Loucy (cell line): ENCODE measurements around the gene SLC4A9.

Source experiments
- H2AFZ ChIP-seq: fragments of 200-600 bp; sonication (generic); 2 replicates; pipeline ENCODE4 v1.6.0; 2016; ENCODE audit warnings: antibody characterized with exemption, mild to moderate bottlenecking, low read length, moderate library complexity
- H3F3A ChIP-seq: fragments of 200-600 bp; 2 replicates; pipeline ENCODE4 v1.6.0; 2016; ENCODE audit warnings: antibody characterized with exemption, low read depth, mild to moderate bottlenecking
- H3K27me3 ChIP-seq: fragments of 200-600 bp; sonication (generic); 2 replicates; pipeline ENCODE4 v1.6.1; 2014; ENCODE audit warnings: low read length, mild to moderate bottlenecking; ENCODE audit not compliant: insufficient read depth, poor library complexity, severe bottlenecking
- H3K36me3 ChIP-seq: fragments of 200-600 bp; sonication (generic); 2 replicates; pipeline ENCODE4 v1.6.1; 2016; ENCODE audit warnings: low read length; ENCODE audit not compliant: insufficient read depth
- H3K4me1 ChIP-seq: fragments of 200-600 bp; sonication (generic); 2 replicates; pipeline ENCODE4 v1.5.1; 2014; ENCODE audit warnings: low read length, mild to moderate bottlenecking; ENCODE audit not compliant: insufficient read depth, poor library complexity, severe bottlenecking
- H3K4me2 ChIP-seq: fragments of 200-600 bp; sonication (generic); 2 replicates; pipeline ENCODE4 v1.6.0; 2014; ENCODE audit warnings: antibody characterized with exemption, low read length, low read depth, mild to moderate bottlenecking; ENCODE audit not compliant: poor library complexity, severe bottlenecking
- H3K4me3 ChIP-seq: fragments of 200-600 bp; sonication (generic); 2 replicates; pipeline ENCODE4 v1.5.1; 2014; ENCODE audit warnings: low read length, mild to moderate bottlenecking, mixed read lengths; ENCODE audit not compliant: poor library complexity, severe bottlenecking
- H3K79me2 ChIP-seq: fragments of 200-600 bp; sonication (generic); 2 replicates; pipeline ENCODE4 v1.6.1; 2014; ENCODE audit warnings: low read length; ENCODE audit not compliant: insufficient read depth
- H3K9ac ChIP-seq: fragments of 200-600 bp; sonication (generic); 2 replicates; pipeline ENCODE4 v1.6.0; 2014; ENCODE audit warnings: mild to moderate bottlenecking, low read depth, low read length, moderate library complexity; ENCODE audit not compliant: poor library complexity, severe bottlenecking
- H3K9me2 ChIP-seq: fragments of 200-600 bp; sonication (generic); replicated peaks from 2 replicates; pipeline ENCODE4 v1.6.1; 2016; ENCODE audit warnings: low read depth, low read length, mixed read lengths
- H3K9me3 ChIP-seq: fragments of 200-600 bp; sonication (generic); 2 replicates; pipeline ENCODE4 v1.6.1; 2014; ENCODE audit warnings: mild to moderate bottlenecking, antibody characterized with exemption, low read length, low read depth; ENCODE audit not compliant: insufficient read depth
- H4K20me1 ChIP-seq: fragments of 200-600 bp; sonication (generic); 2 replicates; pipeline ENCODE4 v1.6.0; 2014; ENCODE audit warnings: antibody characterized with exemption, low read length, mild to moderate bottlenecking; ENCODE audit not compliant: insufficient read depth, poor library complexity, severe bottlenecking
- CTCF ChIP-seq: fragments of 200-600 bp; sonication (generic); conservative IDR thresholded peaks from 2 replicates; pipeline ENCODE4 v1.5.1; 2014; ENCODE audit warnings: mild to moderate bottlenecking, antibody characterized with exemption, low read length
- EZH2phosphoT487 ChIP-seq: fragments of 200-600 bp; IDR thresholded peaks from 2 replicates; pipeline ENCODE4 v1.6.1; 2018; ENCODE audit warnings: antibody characterized with exemption, mild to moderate bottlenecking, moderate library complexity, borderline replicate concordance

Gene SLC4A9

DNA sequence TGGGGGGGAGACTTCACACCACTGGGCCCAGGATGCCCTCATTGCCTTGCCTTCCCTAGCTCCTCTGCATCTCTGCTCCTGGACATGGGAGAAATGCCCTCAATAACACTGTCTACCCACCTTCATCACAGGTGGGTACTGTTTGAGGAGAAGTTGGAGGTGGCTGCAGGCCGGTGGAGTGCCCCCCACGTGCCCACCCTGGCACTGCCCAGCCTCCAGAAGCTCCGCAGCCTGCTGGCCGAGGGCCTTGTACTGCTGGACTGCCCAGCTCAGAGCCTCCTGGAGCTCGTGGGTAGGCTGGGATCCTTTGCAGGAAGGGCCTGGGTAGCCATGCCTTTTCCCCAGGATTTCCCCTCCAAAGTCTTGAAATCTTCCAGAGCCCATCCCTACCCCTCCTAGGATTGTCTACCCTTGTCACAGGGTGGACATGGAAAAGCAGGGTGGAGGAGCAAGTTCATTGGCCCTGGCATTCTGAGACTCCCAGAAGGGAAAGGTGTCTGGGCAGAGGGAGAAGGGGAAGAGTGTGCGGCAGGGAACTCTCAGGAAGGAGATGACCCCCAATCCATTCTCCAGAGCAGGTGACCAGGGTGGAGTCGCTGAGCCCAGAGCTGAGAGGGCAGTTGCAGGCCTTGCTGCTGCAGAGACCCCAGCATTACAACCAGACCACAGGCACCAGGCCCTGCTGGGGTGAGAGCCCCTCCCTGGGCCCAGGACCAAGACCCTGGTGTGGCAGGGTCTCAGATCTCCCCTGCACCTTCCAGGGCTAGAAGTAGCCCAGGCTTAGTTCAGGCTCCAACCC is 886 bp downstream of the SLC4A9 start:
- TF ChIP-seq CTCF (no peak), EZH2phosphoT487 (no peak)
- no peaks in the 10 kb centered on the region for H3K9me3 ChIP-seq
- H3K79me2 ChIP-seq = no peaks in the 10 kb centered on the region
- H3K36me3 ChIP-seq = no peaks in the 10 kb centered on the region
- H2AFZ ChIP-seq = no peak overlapping the region
- H3K9ac ChIP-seq = no peak overlapping the region
- H3K4me2 ChIP-seq = no peak overlapping the region
- no peaks in the 10 kb centered on the region for H3K27me3 ChIP-seq
- H3K4me3 ChIP-seq = no peak overlapping the region
- no peaks in the 10 kb centered on the region for H3K9me2 ChIP-seq
- no peaks in the 10 kb centered on the region for H3F3A ChIP-seq
- H4K20me1 ChIP-seq = no peaks in the 10 kb centered on the region
- H3K4me1 ChIP-seq = no peaks in the 10 kb centered on the region

DNA sequence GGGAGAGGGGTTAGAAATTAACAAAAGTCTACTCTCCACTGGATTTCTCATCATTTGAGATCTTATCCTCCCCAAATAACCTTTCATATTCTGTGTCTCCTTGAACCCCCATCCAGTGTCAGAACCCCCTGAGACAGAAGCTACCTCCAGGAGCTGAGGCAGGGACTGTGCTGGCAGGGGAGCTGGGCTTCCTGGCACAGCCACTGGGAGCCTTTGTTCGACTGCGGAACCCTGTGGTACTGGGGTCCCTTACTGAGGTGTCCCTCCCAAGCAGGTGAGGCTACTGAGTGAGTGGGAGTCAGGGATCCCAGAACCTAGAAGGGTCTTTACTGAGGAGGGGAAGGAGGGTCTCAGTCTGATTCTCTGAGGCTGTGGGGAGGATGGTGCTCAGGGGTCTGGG is 1.9 kb downstream of the SLC4A9 start:
- Histone ChIP-seq H3K4me2 (no peak overlapping the region), H3K4me1 (no peaks in the 10 kb centered on the region), H3K9me2 (no peaks in the 10 kb centered on the region), H2AFZ (no peak overlapping the region), H3K9ac (no peak overlapping the region), H3K79me2 (no peaks in the 10 kb centered on the region), H3K9me3 (no peaks in the 10 kb centered on the region), H3K4me3 (no peak overlapping the region), H3K36me3 (no peaks in the 10 kb centered on the region), H3F3A (no peaks in the 10 kb centered on the region), H3K27me3 (no peaks in the 10 kb centered on the region), H4K20me1 (no peaks in the 10 kb centered on the region)
- TF ChIP-seq EZH2phosphoT487 (no peak), CTCF (no peak)

- Histone ChIP-seq H3K4me1 (no peaks in the 10 kb centered on the region), H3K9ac (no peak overlapping the region), H3K4me3 (no peak overlapping the region), H3K27me3 (no peaks in the 10 kb centered on the region), H3K79me2 (no peaks in the 10 kb centered on the region), H2AFZ (no peak overlapping the region), H3K9me2 (no peaks in the 10 kb centered on the region), H3K9me3 (no peaks in the 10 kb centered on the region), H3K36me3 (no peaks in the 10 kb centered on the region), H3F3A (no peaks in the 10 kb centered on the region), H3K4me2 (no peak overlapping the region), H4K20me1 (no peaks in the 10 kb centered on the region)
- TF ChIP-seq EZH2phosphoT487 (no peak), CTCF (no peak)
Observed at GRCh38 chr5:140362311-140362710, 2.3 kb downstream of the SLC4A9 start.
